Muscle of back (tissue), 11 donors: Measurements from ENCODE around the gene AMELX. TPM values are rescaled to one million over a fixed set of nuclear protein-coding genes. Genes with fewer than 3 reads are reported as not detected.

Source experiments
- DNase-seq, 3 donors: peaks; one replicate each; pipeline versions ENCODE4 v3.0.0 to v3.0.0-alpha.2; 2013
- polyA plus RNA-seq, 10 donors: library from polyadenylated mRNA; unstranded; fragments of 120-200 nt; gene quantifications; one replicate each; pipeline ENCODE4 v1.2.1, GENCODE V29; 2013; ENCODE audit not compliant: insufficient read length in 10 of 10

The AMELX gene
- polyA plus RNA-seq, 10 donors, result not detected

GRCh38 chrX:11305641-11306040 is 12.4 kb downstream of the AMELX start:
- no peak for DNase-seq

GRCh38 chrX:11309220-11309619 is 16.0 kb downstream of the AMELX start:
- no peak for DNase-seq

- peak; percentile 12 to 62 (median 21) for DNase-seq
Observed at GRCh38 chrX:11311706-11312105, 18.5 kb downstream of the AMELX start.

- no peak for DNase-seq
Observed at GRCh38 chrX:11319806-11320520, 26.8 kb downstream of the AMELX start.

GRCh38 chrX:11321986-11322385 is 28.8 kb downstream of the AMELX start:
- DNase-seq, result no peak

GRCh38 chrX:11328134-11328533 is 34.9 kb downstream of the AMELX start:
- no peak for DNase-seq

GRCh38 chrX:11329021-11329420 is 35.8 kb downstream of the AMELX start:
- no peak for DNase-seq

- DNase-seq, result no peak
Observed at GRCh38 chrX:11331788-11332187, 38.6 kb downstream of the AMELX start.

GRCh38 chrX:11334165-11334564 is 41.0 kb downstream of the AMELX start:
- DNase-seq, result no peak

GRCh38 chrX:11336201-11336600 is 43.0 kb downstream of the AMELX start:
- no peak for DNase-seq

- DNase-seq, result no peak
Observed at GRCh38 chrX:11337292-11338009, 44.2 kb downstream of the AMELX start.

GRCh38 chrX:11341274-11342201 is 48.3 kb downstream of the AMELX start:
- DNase-seq, result peak in 2 of 3 donors; percentile 46 to 62

- DNase-seq, result no peak
Observed at GRCh38 chrX:11342673-11343072, 49.5 kb downstream of the AMELX start.

- no peak for DNase-seq
Observed at GRCh38 chrX:11346121-11346682, 53.0 kb downstream of the AMELX start.

GRCh38 chrX:11347300-11347699 is 54.1 kb downstream of the AMELX start:
- DNase-seq, result no peak

- DNase-seq, result no peak
Observed at GRCh38 chrX:11349020-11349419, 55.8 kb downstream of the AMELX start.

GRCh38 chrX:11349661-11350337 is 56.6 kb downstream of the AMELX start:
- DNase-seq, result no peak
